Adrenal gland (tissue), 12 donors: ENCODE measurements around the gene AIF1L. TPM values are rescaled to one million over a fixed set of nuclear protein-coding genes. Genes with fewer than 3 reads are reported as not detected.

Experiments
- DNase-seq, 7 donors: peaks; one replicate each; pipeline ENCODE4 v3.0.0-alpha.2; 2019 to 2020
- H3K27ac ChIP-seq, 5 donors: fragments of 200-600 bp; sonication (generic) in 4 of 5; 1 replicate in 3 of 5; 2 replicates in 2 of 5; pipeline versions ENCODE4 v1.5.1 to v1.8.0; 2016 to 2020; ENCODE audit warnings: mild to moderate bottlenecking in 1 of 5
- H3K27me3 ChIP-seq: fragments of 200-600 bp; 2 replicates; pipeline ENCODE4 v1.8.0; 2021
- H3K36me3 ChIP-seq, 2 donors: fragments of 200-600 bp; replicated peaks in 1 of 2; 1 replicate in 1 of 2; 2 replicates in 1 of 2; pipeline versions ENCODE4 v1.5.1 to v1.8.0; 2018 to 2022
- H3K4me1 ChIP-seq, 2 donors: fragments of 200-600 bp; replicated peaks in 1 of 2; 1 replicate in 1 of 2; 2 replicates in 1 of 2; pipeline versions ENCODE4 v1.5.1 to v1.8.0; 2018 to 2021
- H3K4me3 ChIP-seq, 4 donors: fragments of 200-600 bp; sonication (generic) in 3 of 4; one replicate each; pipeline ENCODE4 v1.5.1; 2016 to 2018
- H3K9me3 ChIP-seq, 3 donors: fragments of 200-600 bp; sonication (generic) in 1 of 3; replicated peaks in 1 of 3; 1 replicate in 2 of 3; 2 replicates in 1 of 3; pipeline versions ENCODE4 v1.5.1 to v1.8.0; 2016 to 2021
- POLR2A ChIP-seq, 2 donors: fragments of 450-650 bp; IDR thresholded peaks; one replicate each; pipeline ENCODE4 v1.6.1; 2017; ENCODE audit warnings: antibody characterized with exemption in 2 of 2, mild to moderate bottlenecking in 2 of 2, moderate library complexity in 1 of 2
- WGBS, 4 donors: extraction: QIAGEN DNeasy Blood & Tissue Kit in 2 of 4; methylation state at CpG; one replicate each; pipeline versions ENCODE4 v1.1.5 to v1.1.7; 2013 to 2017; 5-methylcytosine and 5-hydroxymethylcytosine counted together
- intact Hi-C, 2 donors: fragments of 100-400 bp; cut with DNase I; formaldehyde crosslinking; loops; one replicate each; pipeline versions ENCODE4 v1.14.1 to v1.15.0; 2022 to 2023
- polyA plus RNA-seq, 3 donors: library from polyadenylated mRNA; stranded (reverse); fragments of 200-250 nt in 2 of 3; fragments of 350-450 nt in 1 of 3; fragmentation: Illumina TruSeq in 1 of 3; extraction: RNeasy Lipid Tissue Mini Kit (QIAGEN cat#74804) in 1 of 3; gene quantifications; one replicate each; pipeline ENCODE4 v1.2.3, GENCODE V29; 2013 to 2014
- total RNA-seq, 9 donors: library from RNA; depleted of rRNA in 4 of 9; stranded (reverse); fragments of >200 nt in 4 of 9; fragments of 120-200 nt in 1 of 9; fragmentation: NEBNext Ultra II Directional in 1 of 9; extraction: Animal tissue kit (Norgen Biotek cat#: 25700) in 1 of 9; gene quantifications; one replicate each; pipeline versions ENCODE4 v1.1.0 to v1.2.4, GENCODE V29; 2013 to 2023
- TF ChIP-seq, protein P1 (sequence below), 6 experiments: fragments of 450-650 bp in 4 of 6; fragments of 200-600 bp in 2 of 6; sonication (generic) in 1 of 6; IDR thresholded peaks; 1 replicate in 5 of 6; 2 replicates in 1 of 6; pipeline versions ENCODE4 v1.5.1 to v1.8.0; 2016 to 2021; ENCODE audit warnings: antibody characterized with exemption in 6 of 6, mild to moderate bottlenecking in 2 of 6, moderate library complexity in 1 of 6
- donor health status: healthy with polysubstance abuse.
- donor health status: Bipolar disorder and iron deficiency.
- donor health status: DM: yes; HTN: yes; CAD: no.
- donor health status: DM: no; HTN: no; CAD: no.
- donor health status: DM: no; HTN: no; CAD: no.
- donor health status: DM: yes; HTN: yes; CAD: no.

The AIF1L gene
- total and polyA plus RNA-seq, 12 donors = 2.1 to 19.2 (median 5.7) TPM

- TF ChIP-seq, protein P1, sequence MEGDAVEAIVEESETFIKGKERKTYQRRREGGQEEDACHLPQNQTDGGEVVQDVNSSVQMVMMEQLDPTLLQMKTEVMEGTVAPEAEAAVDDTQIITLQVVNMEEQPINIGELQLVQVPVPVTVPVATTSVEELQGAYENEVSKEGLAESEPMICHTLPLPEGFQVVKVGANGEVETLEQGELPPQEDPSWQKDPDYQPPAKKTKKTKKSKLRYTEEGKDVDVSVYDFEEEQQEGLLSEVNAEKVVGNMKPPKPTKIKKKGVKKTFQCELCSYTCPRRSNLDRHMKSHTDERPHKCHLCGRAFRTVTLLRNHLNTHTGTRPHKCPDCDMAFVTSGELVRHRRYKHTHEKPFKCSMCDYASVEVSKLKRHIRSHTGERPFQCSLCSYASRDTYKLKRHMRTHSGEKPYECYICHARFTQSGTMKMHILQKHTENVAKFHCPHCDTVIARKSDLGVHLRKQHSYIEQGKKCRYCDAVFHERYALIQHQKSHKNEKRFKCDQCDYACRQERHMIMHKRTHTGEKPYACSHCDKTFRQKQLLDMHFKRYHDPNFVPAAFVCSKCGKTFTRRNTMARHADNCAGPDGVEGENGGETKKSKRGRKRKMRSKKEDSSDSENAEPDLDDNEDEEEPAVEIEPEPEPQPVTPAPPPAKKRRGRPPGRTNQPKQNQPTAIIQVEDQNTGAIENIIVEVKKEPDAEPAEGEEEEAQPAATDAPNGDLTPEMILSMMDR (IDR thresholded peaks at IDR 0.05) = no peak
- no peak for TF ChIP-seq POLR2A (IDR thresholded peaks at IDR 0.05)
- intact Hi-C loops = no loop called here
- Histone ChIP-seq H3K4me1 (no peaks in the 10 kb centered on the region), H3K36me3 (no peaks in the 10 kb centered on the region), H3K4me3 (no peak overlapping the region), H3K9me3 (no peaks in the 10 kb centered on the region), H3K27ac (no peak overlapping the region), H3K27me3 (no peaks in the 10 kb centered on the region)
- WGBS, 4 donors = 84 to 94% (median 89%) methylated on average over 2 to 16 of the region's 16 CpGs
- DNase-seq = no peak
Measured at GRCh38 chr9:131072107-131072870, 24.0 kb upstream of the AIF1L start.

DNA sequence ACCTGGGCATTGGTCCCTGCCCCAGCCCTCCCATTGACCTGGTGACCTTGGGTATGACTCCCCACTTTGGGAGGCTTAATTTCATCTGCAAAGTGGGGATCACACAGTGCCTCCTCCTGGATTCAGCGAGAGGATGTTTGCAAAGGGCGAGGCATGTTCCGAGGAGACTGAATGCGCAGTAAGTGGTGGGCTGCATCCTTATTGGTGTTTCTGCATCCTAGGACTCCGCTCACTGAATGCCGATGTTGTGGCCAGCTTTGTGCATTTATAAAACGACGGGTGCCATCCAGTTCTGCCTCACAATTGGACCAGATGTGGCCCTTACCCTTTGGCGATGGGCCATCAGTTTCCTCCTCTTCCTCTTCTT, 23.5 kb upstream of the AIF1L start:
- 74 to 90% (median 87%) methylated on average over 4 to 9 of the region's 9 CpGs for WGBS, 4 donors
- intact Hi-C loops = no loop called here
- no peaks in the 10 kb centered on the region for H3K36me3 ChIP-seq

GRCh38 chr9:131076347-131077195, 19.8 kb upstream of the AIF1L start:
- WGBS, 4 donors = 77 to 88% (median 85%) methylated on average over 13 to 15 of the region's 15 CpGs

More for the DNA sequence above, 23.5 kb upstream of the AIF1L start:
- no peak for DNase-seq
- Histone ChIP-seq H3K4me1 (no peaks in the 10 kb centered on the region), H3K27ac (no peak overlapping the region), H3K27me3 (no peaks in the 10 kb centered on the region), H3K9me3 (no peaks in the 10 kb centered on the region), H3K4me3 (no peak overlapping the region)
- TF ChIP-seq, protein P1 (IDR thresholded peaks at IDR 0.05) = no peak
- no peak for TF ChIP-seq POLR2A (IDR thresholded peaks at IDR 0.05)

More at GRCh38 chr9:131076347-131077195, 19.8 kb upstream of the AIF1L start:
- DNase-seq = no peak
- H3K4me3 ChIP-seq = no peak overlapping the region
- H3K36me3 ChIP-seq = no peaks in the 10 kb centered on the region
- H3K27me3 ChIP-seq = no peaks in the 10 kb centered on the region
- intact Hi-C loops = no loop called here
- no peaks in the 10 kb centered on the region for H3K9me3 ChIP-seq
- TF ChIP-seq, protein P1 (IDR thresholded peaks at IDR 0.05) = no peak
- no peak for TF ChIP-seq POLR2A (IDR thresholded peaks at IDR 0.05)
- no peak overlapping the region for H3K27ac ChIP-seq
- H3K4me1 ChIP-seq = no peaks in the 10 kb centered on the region
